ENCODE measurements around the gene UBE2Q2.
"Not testable (repeated sequence)": the region's sequence is repeated elsewhere in the genome, so short reads cannot be mapped to it uniquely, and the experiment has no call there.

The UBE2Q2 gene

GRCh38 chr15:75842722-75843677, at the start of gene UBE2Q2:
Gene UBE2Q2 (plus strand): TSS chr15:75843447. CDS start chr15:75843667, 220 bp downstream.
- DNase-seq: peak; percentile 72

DNA sequence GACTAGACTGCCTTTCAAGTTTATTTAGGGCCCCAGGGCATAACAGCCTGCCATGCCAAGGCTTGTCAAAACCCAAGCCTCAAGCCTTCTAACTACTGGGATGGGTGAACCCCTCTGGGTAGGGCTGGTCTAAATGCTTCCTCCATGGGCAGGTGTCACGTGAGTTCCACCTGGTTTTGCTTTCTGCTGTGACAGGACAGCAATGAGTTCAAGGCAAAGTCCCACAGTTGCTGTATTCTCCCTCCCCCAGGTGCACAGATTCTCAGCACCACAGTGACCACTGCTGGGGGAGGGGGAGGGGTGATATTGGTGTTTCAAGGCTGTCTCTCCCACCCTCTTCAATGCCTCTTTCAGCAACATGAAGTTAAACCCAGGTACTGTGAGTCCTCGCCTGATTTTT, 46.9 kb upstream of the UBE2Q2 start:
- DNase-seq: no peak

GRCh38 chr15:75797146-75797545, 46.1 kb upstream of the UBE2Q2 start:
- DNase-seq: not testable (repeated sequence)

- no peak for DNase-seq
Observed at GRCh38 chr15:75799190-75799589, 44.1 kb upstream of the UBE2Q2 start.

DNA sequence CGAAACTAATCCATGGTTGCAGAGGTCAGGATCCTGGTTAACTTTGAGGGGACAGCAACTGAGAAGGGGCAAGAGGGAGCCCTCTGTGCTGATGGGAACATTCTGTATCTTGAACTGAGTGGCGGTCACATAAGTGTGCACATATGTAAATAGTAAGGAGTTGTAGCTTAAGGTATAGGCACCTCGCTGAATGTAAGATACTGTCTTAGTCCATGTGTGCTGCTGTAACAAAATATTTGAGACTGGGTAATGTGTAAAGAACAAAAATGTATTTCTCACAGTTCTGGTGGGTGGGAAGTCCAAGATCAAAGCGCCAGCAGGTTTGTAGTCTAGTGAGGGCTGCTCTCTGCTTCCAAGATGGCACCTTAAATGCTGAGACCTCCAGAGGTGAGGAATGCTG, 42.8 kb upstream of the UBE2Q2 start:
- DNase-seq: not testable (repeated sequence)

- DNase-seq: peak; percentile 78
Observed at GRCh38 chr15:75801859-75802593, 41.2 kb upstream of the UBE2Q2 start.

DNA sequence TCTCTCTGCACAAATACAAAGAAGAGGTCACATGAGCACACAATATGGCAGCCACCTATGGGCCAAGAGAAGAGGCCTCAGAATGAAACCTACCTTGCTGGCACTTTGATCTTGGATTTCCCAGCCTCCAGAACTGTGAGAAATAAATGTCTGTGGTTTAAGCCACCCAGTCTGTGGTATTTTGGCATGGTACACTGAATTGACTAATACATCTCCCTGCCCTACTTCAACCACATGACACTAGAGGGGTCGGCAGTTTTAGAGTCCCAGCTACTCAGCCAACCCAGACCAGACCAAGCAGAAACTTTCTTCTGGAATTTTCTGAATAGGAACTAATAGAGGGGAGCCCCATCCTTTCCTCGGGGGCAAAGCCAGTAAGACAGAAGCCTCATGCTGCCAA, 35.8 kb upstream of the UBE2Q2 start:
- DNase-seq: not testable (repeated sequence)

DNA sequence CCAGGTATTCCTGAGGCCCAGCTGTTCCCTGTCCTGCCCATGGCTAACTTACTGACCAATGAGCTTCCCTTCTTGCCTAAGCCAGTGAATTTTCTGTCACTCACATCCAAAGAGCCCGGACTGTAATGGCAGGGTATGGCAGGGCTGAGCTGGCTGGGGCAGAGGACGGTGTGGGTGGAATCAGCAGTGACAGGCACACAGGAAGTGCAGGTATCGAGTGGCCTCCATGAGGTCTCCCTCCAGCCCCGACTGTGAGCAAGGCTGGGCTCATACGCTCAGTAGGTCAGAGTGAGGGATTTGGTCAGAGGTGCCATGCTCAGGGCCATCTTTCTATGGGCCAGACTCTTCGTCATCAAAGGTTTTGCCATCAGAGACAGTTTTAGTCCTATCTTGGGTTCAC, 35.2 kb upstream of the UBE2Q2 start:
- DNase-seq: not testable (repeated sequence)

- no peak for DNase-seq
Observed at GRCh38 chr15:75808563-75808962, 34.7 kb upstream of the UBE2Q2 start.

- no peak for DNase-seq
Observed at GRCh38 chr15:75809986-75810750, 33.1 kb upstream of the UBE2Q2 start.

DNA sequence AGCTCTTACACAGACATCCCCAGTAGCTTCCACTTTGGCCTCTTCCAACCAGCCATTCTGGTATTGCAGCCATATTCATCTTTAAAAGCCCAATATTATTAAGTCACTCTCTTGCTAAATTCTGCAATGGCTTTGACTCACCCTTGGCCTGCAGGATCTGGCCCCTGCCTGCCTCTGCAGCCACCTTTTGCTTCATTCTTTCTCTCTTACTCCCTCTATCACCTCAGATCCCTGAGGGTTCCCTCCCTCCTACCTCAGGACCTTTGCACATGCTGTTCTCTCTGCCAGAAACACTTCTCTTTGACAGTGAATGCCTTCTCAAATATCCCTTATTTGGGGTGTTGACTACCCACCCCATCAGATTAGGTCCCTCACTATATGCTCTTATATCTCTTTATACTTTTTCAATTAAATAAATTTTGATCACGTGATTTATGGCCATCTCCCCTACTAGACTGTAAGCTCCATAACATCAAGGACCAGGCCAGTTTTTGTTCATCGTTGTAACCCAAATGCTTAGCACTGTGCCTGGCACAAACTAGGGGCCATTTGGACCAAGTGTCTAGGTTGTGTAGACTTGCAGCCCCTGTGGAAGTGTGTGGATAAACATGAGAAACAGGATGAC, 32.3 kb upstream of the UBE2Q2 start:
- DNase-seq: no peak

DNA sequence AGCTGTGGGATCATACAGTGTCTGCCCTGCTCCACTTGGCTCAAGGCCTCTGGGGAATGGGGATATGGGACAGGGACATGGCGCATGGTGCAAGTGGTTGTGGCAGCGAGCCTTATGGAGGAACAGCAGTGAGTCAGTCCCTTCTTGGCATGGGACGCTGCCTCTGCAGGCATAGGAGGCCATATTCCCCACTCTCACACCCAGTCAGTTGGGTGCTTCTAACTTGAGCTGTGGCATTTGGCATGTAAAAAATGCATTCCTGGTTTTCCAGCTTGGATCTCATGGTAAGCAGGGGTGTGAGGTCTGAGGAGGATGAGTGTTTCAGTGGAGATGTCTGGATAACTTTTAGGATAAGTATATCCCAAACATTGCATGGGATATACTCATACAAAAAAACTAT, 31.6 kb upstream of the UBE2Q2 start:
- no peak for DNase-seq

DNA sequence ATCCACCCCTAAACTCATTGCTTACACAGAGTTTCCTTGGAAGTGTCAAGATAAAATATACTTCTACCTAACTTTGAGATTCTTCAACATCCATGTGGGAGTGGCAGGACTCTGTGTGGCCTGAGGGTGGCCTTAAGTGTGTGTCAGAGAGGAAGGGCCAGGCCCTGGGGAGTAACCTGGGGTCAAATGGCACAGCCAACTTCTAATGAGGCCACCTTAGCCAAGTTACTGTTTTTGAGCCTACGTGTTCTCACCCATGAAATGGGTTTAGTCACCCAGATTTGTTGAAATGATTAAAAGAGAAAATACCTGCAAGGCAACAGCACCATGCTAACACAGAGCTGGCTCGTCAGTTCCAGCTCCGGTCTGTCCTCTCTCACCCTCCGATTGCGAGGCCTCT, 28.5 kb upstream of the UBE2Q2 start:
- no peak for DNase-seq

DNA sequence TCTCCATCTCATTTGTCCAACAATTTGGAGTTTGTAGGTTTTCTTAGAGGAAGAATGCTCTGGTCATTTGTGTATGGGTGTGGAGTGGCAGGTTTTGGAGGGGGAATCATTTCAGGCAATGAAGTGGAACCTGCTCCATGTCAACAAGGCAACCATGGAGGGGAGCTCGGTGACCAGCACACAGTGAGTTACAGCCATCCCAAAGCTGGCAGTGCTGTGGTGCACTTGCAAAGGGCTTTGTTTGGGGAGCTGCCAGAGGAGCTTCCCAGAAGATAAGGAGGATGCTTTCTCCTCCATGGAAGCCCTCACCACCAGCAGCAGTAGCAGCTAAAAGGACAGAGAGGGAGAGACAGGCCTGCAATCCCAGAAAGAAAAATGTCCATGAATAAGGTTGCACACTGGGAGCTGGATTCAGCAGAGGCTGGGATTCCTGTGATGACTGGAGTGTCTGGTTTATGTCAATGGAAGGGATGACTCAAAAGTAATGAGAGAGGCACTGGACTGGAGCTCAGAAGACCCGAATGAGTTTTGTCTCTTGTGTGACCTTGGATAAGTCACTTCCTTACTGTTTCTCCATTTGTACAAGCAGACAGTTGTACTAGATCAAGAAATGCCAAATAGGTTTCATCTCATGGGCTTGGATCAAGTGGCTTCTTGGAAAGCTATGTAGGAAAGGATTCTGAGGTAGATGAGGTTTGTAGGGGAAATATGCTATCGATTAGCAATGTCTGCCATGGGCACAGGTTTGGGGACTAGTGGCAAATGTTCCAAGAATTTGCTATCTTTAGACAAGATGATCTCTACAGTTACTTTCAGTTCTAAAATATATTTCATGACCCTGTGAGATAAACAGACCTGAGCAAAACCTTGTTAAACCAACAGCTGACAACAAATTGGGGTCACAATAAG, 27.2 kb upstream of the UBE2Q2 start:
- DNase-seq: no peak

DNA sequence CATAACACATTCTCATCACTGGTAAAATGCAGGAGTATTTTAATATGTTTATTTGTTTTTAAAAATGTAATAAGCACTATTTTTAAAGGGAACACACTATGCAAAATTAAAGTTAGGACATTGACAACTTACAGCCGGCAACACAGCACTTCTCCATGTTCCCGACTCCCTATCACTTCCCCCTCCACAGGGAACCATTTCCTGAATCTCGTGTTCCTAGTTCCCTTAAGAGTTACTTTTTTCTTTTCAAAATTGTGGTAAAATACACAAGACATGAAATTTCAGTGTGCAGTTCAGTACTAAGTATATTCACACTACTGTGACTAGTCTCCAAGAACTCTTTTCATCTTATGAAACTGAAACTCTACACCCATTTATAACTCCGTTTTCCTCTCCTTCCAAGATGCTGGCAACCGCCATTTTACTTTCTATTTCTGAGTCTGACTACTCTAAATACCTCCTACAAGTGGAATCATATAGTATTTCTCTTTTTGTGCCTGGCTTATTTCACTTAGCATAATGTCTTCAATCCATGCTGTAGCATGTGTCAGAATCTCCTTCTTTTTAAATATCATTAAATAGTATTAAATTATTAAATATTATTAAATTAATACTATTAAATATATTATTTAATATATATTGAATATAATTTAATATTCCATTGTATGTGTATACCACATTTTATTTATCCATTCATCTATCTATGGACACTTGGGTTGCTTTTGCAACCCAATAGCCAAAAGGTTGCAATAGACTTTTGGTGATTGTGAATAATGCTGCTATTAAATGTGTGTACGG, 25.9 kb upstream of the UBE2Q2 start:
- no peak for DNase-seq

DNA sequence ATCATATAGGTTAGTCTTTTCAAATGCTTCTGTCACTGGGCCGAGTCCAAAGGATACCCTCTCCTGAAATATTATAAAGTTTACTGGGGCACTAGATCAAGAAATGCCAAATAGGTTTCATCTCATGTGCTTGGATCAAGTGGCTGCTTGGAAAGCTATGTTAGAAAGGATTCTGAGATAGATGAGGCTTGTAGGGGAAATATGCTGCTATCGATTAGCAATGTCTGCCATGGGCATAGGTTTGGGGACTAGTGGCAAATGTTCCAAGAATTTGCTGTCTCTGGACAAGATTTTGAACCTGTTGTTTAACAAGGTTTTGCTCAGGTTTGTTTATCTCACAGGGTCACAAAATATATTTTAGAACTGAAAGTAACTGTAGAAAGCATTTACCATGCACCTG, 23.0 kb upstream of the UBE2Q2 start:
- no peak for DNase-seq

DNA sequence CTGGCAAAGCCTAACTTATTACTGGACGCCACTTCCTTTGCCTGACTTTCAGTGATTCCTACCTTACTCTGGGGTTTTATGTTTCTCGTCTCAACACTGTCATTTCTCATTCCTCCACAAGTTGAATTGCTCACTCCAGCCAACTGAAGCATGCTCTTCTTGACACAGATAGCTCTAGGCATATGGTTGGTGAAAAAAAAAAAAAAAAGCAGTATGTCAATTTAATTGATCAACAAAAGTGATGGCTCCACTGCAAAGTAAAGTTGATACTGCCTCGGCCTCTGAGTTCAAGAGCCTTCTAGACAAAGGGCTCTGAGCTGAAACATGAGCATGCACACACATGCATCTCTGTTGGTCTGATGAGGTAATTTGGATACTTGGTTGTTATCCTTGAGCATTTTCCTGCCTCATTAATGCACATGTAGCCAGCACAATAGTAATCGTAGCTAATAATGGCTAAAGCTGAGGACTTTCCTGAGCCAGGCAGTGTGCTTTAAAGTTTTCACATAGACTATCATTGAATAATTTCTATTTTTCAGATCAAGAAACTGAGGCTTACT, 21.4 kb upstream of the UBE2Q2 start:
- DNase-seq: no peak

- DNase-seq: no peak
Observed at GRCh38 chr15:75822685-75823278, 20.5 kb upstream of the UBE2Q2 start.

GRCh38 chr15:75823860-75824613, 19.2 kb upstream of the UBE2Q2 start:
- no peak for DNase-seq

Measured in CD4-positive, alpha-beta T cell treated with Interleukin-15 for 1 hour (primary cell).